ENCODE results near the gene NDC80. TPM values are rescaled to one million over a fixed set of nuclear protein-coding genes. Genes with fewer than 3 reads are reported as not detected.

NDC80 gene
- total RNA-seq, 1 experiment from 2014 or later: 34.4 TPM

DNA sequence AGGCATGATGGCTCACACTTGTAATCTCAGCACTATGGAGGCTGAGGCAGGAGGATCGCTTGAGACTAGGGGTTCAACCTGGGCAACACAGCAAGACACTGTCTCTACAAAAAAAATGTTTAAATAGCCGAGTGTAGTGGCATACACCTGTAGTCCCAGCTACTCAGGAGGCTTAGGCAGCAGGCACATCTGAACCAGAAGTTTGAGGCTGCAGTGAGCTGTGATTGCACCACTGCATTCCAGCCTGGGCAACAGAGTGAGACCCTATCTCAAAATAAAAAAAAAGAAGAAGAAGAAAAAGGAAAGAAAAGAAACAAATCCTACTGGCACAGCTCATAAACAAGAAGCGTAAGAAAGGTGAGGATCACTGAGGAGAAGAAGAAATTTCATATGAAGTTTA is 19.9 kb upstream of the NDC80 start:
- in situ Hi-C loops (cut with HindIII; ENCODE audit: low pct_unique_long_range_greater_than_20kb, low sequenced_read_pairs): no loop called here
- DNase-seq (ENCODE audit: low read depth): no peak

DNA sequence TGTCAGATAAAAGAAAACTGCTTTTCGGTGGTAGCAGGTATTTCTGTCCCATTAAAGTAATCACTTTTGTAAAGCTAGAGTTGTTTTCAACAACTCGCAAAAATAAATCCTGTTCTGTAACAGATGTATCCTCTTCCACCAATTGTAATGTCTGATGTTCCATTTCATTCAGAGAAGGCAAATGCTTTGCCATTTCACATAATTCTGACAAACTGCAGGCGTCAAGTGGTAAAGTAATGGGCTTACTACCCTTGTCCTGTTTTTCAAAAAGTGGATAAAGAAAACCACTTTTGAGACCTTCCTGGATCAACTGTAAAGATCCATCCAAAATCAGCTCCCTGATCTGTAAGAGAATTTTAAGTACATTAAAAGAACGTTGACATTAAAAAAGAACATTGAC is 16.7 kb upstream of the NDC80 start:
- in situ Hi-C loops (cut with HindIII; ENCODE audit: low pct_unique_long_range_greater_than_20kb, low sequenced_read_pairs): no loop called here
- DNase-seq (ENCODE audit: low read depth): no peak

DNA sequence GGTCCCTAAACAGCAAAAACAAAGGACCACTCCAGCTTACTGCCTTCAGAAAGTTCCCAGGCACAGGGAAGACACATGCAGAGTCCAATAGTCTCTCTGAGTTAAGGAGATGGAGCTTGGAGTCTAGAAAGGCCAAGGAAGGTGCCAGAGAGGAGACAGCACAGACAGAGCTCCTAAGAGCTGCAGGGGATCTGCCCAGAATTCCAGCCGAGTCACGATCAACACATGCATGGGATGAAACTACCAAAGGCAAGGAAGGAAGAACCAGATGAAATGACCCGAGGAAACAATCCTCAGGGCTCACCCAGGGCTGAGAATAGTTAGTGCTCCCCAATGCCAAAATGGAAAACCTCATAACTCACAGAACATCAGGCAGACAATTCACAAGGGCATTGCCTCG is 15.5 kb upstream of the NDC80 start:
- in situ Hi-C loops (cut with HindIII; ENCODE audit: low pct_unique_long_range_greater_than_20kb, low sequenced_read_pairs): no loop called here
- DNase-seq (ENCODE audit: low read depth): no peak

GRCh38 chr18:2557536-2557935 is 13.8 kb upstream of the NDC80 start:
- no peak for DNase-seq (ENCODE audit: low read depth)
- in situ Hi-C loops (cut with HindIII; ENCODE audit: low pct_unique_long_range_greater_than_20kb, low sequenced_read_pairs): no loop called here

- in situ Hi-C loops (cut with HindIII; ENCODE audit: low pct_unique_long_range_greater_than_20kb, low sequenced_read_pairs): no loop called here
- no peak for DNase-seq (ENCODE audit: low read depth)
Observed at GRCh38 chr18:2559249-2559648, 12.1 kb upstream of the NDC80 start.

GRCh38 chr18:2564373-2564772 is 7.0 kb upstream of the NDC80 start:
- in situ Hi-C loops (cut with HindIII; ENCODE audit: low pct_unique_long_range_greater_than_20kb, low sequenced_read_pairs): no loop called here
- DNase-seq (ENCODE audit: low read depth): no peak

DNA sequence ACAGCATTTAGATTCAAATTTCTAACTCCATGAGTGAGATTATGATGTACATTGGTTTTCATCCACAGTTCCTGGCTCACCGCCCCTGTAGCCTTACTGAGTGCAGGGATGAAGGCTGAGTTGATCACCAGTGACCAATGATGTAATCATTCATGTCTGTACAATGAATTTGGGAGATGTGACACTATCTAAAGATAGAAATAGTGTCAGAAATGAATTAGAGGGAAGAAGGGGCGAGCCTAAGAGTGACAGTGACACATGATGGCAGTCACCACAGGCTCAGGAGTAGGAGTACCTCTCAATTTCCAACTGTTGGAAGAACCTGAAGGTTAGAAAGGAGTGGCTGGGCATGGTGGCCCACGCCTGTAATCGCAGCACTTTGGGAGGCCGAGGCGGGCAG is 3.2 kb upstream of the NDC80 start:
- no peak for DNase-seq (ENCODE audit: low read depth)
- in situ Hi-C loops (cut with HindIII; ENCODE audit: low pct_unique_long_range_greater_than_20kb, low sequenced_read_pairs): no loop called here

GRCh38 chr18:2568605-2569004 is 2.8 kb upstream of the NDC80 start:
- no peak for DNase-seq (ENCODE audit: low read depth)
- in situ Hi-C loops (cut with HindIII; ENCODE audit: low pct_unique_long_range_greater_than_20kb, low sequenced_read_pairs): no loop called here

DNA sequence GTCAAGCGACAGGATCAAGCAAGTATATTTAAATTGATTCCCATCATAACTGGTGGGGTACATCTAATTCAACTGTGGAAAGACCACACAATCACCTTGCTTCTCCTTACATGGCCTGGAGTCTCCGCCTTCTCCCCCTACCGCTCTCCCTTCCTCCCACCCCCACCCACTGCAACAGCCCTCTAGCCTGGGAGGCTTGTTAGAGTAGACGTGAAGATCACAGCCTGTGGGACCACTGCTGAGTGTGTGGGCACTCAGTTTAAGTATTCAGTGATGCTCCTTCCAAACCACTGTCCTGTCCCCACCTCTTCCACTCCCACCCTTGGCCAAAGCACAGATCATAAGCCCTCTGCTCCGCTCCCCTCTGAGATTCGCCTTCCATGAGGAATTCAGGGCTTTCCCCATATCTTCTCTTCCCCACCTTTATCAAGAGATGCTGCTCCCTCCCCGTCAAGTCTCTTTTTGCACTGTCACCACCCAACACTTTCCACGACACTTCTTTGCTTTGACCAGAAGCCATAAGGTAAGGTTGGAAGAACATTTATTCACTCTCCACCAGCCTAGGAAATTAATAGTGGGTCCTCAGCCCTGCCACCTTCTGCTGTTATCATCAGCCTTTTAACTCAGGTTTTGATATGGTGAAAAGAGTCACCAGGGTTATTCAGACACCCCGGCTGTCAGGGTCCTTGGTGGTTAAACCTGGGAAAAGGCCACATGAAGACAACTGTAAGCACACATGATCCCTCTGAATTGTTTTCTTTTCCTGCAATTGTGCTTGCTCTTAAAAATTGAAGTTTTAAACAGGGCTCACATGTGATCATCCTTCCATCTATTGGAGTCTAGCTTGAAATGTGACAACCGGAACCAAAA is 1.8 kb upstream of the NDC80 start:
- DNase-seq (ENCODE audit: low read depth): no peak
- in situ Hi-C loops (cut with HindIII; ENCODE audit: low pct_unique_long_range_greater_than_20kb, low sequenced_read_pairs): no loop called here

GRCh38 chr18:2570772-2571199 is 571 bp upstream of the NDC80 start:
- no peak for DNase-seq (ENCODE audit: low read depth)
- in situ Hi-C loops (cut with HindIII; ENCODE audit: low pct_unique_long_range_greater_than_20kb, low sequenced_read_pairs): no loop called here

DNA sequence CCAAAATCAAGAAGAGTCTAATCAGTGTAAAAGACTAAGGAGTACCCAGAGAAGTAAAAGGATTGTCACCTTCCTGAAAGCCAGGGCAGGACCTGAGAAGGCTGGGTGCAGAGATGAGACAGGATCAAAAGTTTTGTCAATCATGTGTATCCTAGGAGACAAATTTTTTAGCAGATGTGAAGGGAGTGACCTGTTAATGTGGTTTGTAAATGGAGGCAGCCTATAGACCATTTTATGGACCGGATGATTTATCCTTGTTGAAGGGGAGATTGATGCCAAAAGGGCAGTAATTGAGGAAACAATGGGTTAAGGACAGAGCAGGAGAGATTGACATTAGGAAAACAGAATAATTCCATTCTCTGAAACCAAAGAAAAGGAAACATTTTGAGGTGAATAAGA is 813 bp downstream of the NDC80 start:
- in situ Hi-C loops (cut with HindIII; ENCODE audit: low pct_unique_long_range_greater_than_20kb, low sequenced_read_pairs): no loop called here
- peak; percentile 12 for DNase-seq (ENCODE audit: low read depth)

DNA sequence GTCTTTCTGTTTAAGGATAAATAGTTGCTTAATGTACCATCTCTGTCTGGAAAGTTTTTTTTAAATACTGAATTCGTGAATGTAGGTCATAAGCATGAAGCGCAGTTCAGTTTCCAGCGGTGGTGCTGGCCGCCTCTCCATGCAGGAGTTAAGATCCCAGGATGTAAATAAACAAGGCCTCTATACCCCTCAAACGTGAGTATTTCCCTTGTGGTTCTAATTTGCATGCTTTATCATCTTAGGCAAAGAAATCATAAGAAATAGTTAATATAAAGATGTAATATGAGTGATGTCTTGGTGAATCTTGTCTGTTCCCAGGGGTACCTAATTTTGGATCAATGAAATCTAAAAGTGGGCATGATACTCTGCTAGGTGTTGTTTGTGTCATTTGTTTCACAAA is 1.5 kb downstream of the NDC80 start:
- DNase-seq (ENCODE audit: low read depth): peak; percentile 12
- in situ Hi-C loops (cut with HindIII; ENCODE audit: low pct_unique_long_range_greater_than_20kb, low sequenced_read_pairs): no loop called here

DNA sequence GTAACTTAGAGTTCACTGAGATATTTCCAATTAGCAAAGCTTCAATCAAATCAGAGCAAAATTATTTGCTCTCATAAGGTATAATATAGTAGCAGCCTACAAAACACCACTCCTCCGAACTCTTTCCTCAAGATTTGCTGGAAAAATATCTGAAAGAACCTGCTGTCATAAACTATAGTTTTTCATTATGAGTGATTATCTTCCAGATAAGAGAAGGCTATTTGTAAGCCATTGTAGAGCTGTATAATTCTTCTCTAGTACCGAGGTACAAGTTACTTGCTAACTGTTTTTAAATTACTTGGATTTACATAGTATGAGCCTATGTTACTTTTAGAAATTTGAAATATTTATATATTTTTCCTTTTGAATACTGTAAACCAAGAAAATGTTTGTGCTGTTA is 2.1 kb downstream of the NDC80 start:
- DNase-seq (ENCODE audit: low read depth): peak; percentile 3
- in situ Hi-C loops (cut with HindIII; ENCODE audit: low pct_unique_long_range_greater_than_20kb, low sequenced_read_pairs): no loop called here

- in situ Hi-C loops (cut with HindIII; ENCODE audit: low pct_unique_long_range_greater_than_20kb, low sequenced_read_pairs): no loop called here
- DNase-seq (ENCODE audit: low read depth): no peak
Observed at GRCh38 chr18:2587788-2588187, 16.4 kb downstream of the NDC80 start.

DNA sequence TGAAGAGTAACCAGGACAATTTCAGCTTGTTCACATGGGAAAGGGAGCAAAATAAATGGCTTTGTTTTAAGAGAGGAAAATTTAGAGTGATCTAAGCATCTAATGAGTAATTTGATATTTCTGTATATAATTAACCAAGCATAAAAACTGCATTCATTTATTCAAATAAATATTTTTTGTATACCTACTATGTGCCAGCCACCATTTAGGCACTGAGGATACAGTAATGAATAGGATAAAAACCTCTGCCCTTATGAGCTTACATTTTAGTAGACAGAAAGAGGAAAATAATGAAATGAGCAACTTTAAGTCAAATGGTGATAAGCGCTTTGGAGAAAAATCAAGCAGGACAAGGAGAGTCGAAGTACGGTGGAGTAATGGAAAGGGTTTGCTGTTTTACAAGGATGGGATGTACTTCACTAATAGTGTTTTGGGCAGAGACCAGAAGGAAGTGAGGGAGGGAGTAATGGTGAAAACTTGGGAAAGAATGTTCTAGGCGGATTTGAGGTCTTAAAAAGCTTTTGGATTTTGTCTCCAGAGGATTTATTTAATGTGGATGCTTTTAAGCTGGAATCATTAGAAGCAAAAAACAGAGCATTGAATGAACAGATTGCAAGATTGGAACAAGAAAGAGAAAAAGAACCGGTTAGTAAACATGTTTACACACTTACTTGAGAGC is 17.4 kb downstream of the NDC80 start:
- no peak for DNase-seq (ENCODE audit: low read depth)
- in situ Hi-C loops (cut with HindIII; ENCODE audit: low pct_unique_long_range_greater_than_20kb, low sequenced_read_pairs): no loop called here

DNA sequence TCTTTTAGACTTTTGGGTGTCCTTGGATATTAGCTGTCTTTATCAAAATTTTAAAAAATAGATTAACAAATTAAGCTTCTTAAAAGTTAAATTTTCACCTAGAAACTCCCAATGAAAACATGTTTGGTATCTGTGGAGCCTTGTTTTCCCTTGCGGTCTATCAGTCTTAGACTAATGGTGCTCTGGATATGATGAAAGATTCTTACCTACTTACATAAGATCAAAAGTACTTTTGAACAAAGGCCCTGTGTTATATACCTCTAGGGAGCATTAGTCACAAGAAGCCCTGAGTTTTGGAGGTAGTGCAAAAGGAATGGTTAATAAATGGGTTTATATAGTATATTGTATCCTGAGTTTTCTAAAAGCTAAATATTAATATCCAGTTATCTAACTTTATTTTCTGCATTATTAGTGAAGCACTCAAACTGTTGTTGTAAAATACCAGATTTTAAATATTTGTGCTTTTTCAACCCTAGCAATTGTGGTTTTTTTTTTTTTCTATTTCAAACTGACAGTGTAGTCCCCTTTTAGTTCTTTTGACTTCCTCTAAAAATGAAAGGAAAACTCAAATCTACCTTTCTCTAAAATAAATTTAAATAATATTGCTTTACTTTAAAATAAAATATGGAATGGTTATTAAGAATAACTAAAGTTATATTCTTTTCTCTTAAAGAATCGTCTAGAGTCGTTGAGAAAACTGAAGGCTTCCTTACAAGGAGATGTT is 18.1 kb downstream of the NDC80 start:
- no peak for DNase-seq (ENCODE audit: low read depth)

GRCh38 chr18:2590303-2590702 is 18.9 kb downstream of the NDC80 start:
- in situ Hi-C loops (cut with HindIII; ENCODE audit: low pct_unique_long_range_greater_than_20kb, low sequenced_read_pairs): no loop called here
- no peak for DNase-seq (ENCODE audit: low read depth)

More for the DNA sequence above, 18.1 kb downstream of the NDC80 start:
- in situ Hi-C loops (cut with HindIII; ENCODE audit: low pct_unique_long_range_greater_than_20kb, low sequenced_read_pairs): no loop called here

- in situ Hi-C loops (cut with HindIII; ENCODE audit: low pct_unique_long_range_greater_than_20kb, low sequenced_read_pairs): no loop called here
- DNase-seq (ENCODE audit: low read depth): no peak
Observed at GRCh38 chr18:2597639-2598038, 26.3 kb downstream of the NDC80 start.

- DNase-seq (ENCODE audit: low read depth): no peak
- in situ Hi-C loops (cut with HindIII; ENCODE audit: low pct_unique_long_range_greater_than_20kb, low sequenced_read_pairs): no loop called here
Observed at GRCh38 chr18:2602844-2603243, 31.5 kb downstream of the NDC80 start.
